ENCODE results near the gene METTL3. TPM values are rescaled to one million over a fixed set of nuclear protein-coding genes. Genes with fewer than 3 reads are reported as not detected.

The METTL3 gene
- total RNA-seq, 1 donor from 2014 or later = 48.6 TPM

- Histone ChIP-seq H3K27ac (no peak overlapping the region), H3K36me3 (no peaks in the 10 kb centered on the region), H3K27me3 (peaks cover 35% of the 10 kb centered on the region), H3K4me1 (no peaks in the 10 kb centered on the region), H3K9me3 (no peaks in the 10 kb centered on the region), H3K4me3 (peak overlapping the region; percentile 35)
- ATAC-seq = peak; percentile 46
- TF ChIP-seq CTCF (IDR thresholded peaks at IDR 0.05) = no peak
- no peak for DNase-seq
- intact Hi-C loops (cut with DNase I) = no loop called here
These were observed 25.4 kb upstream of the METTL3 start for GRCh38 chr14:21536418-21537089.

- Histone ChIP-seq H3K9me3 (no peaks in the 10 kb centered on the region), H3K27me3 (peaks cover 35% of the 10 kb centered on the region), H3K4me3 (no peak overlapping the region), H3K27ac (no peak overlapping the region), H3K36me3 (no peaks in the 10 kb centered on the region), H3K4me1 (no peaks in the 10 kb centered on the region)
- no peak for TF ChIP-seq CTCF (IDR thresholded peaks at IDR 0.05)
- intact Hi-C loops (cut with DNase I) = no loop called here
- no peak for ATAC-seq
- no peak for DNase-seq
These were observed 24.6 kb upstream of the METTL3 start for GRCh38 chr14:21535545-21536417.

GRCh38 chr14:21534576-21534975, 23.4 kb upstream of the METTL3 start:
- Histone ChIP-seq H3K27me3 (peaks cover 35% of the 10 kb centered on the region), H3K4me1 (no peaks in the 10 kb centered on the region), H3K4me3 (no peak overlapping the region), H3K9me3 (no peaks in the 10 kb centered on the region), H3K36me3 (no peaks in the 10 kb centered on the region), H3K27ac (no peak overlapping the region)
- intact Hi-C loops (cut with DNase I) = no loop called here
- no peak for DNase-seq
- peak; percentile 24 for ATAC-seq
- no peak for TF ChIP-seq CTCF (IDR thresholded peaks at IDR 0.05)

- DNase-seq (no peak), ATAC-seq (no peak)
- Histone ChIP-seq H3K27ac (no peak overlapping the region), H3K4me3 (no peak overlapping the region), H3K27me3 (peaks cover 35% of the 10 kb centered on the region), H3K36me3 (no peaks in the 10 kb centered on the region), H3K4me1 (no peaks in the 10 kb centered on the region), H3K9me3 (no peaks in the 10 kb centered on the region)
- no peak for TF ChIP-seq CTCF (IDR thresholded peaks at IDR 0.05)
- intact Hi-C loops (cut with DNase I) = no loop called here
These were observed 22.2 kb upstream of the METTL3 start for GRCh38 chr14:21533294-21533693.

GRCh38 chr14:21529515-21529914, 18.4 kb upstream of the METTL3 start:
- TF ChIP-seq CTCF (IDR thresholded peaks at IDR 0.05) = no peak

More at GRCh38 chr14:21529515-21529914, 18.4 kb upstream of the METTL3 start:
- ATAC-seq (no peak), DNase-seq (no peak)
- H3K36me3 ChIP-seq = no peaks in the 10 kb centered on the region
- peaks cover 6% of the 10 kb centered on the region for H3K4me1 ChIP-seq
- intact Hi-C loops (cut with DNase I) = no loop called here
- no peak overlapping the region for H3K4me3 ChIP-seq
- H3K27me3 ChIP-seq = peaks cover 4% of the 10 kb centered on the region
- H3K9me3 ChIP-seq = no peaks in the 10 kb centered on the region
- H3K27ac ChIP-seq = no peak overlapping the region
